ENCODE measurements around the gene NRL.

DNA sequence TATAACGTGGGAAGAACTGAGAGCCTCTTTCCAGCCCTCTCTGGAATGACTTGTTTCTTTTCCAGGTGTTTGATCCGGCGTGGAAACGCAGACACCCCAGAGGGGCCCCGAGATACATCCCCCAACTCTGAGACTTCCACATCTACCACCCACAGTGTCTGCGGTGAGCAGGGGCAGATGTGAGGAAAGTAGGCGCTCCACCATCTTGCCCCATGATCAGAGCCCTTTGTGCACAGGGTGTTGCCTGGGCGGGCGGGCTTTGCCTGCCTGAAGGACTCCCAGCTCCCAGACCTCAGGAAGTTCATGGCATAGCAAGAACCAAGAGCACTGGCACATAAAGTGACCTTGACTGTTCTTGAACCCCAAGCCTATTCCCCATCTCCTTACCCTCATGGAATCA lies 60.1 kb downstream of the NRL start:
- TF ChIP-seq, protein P1, sequence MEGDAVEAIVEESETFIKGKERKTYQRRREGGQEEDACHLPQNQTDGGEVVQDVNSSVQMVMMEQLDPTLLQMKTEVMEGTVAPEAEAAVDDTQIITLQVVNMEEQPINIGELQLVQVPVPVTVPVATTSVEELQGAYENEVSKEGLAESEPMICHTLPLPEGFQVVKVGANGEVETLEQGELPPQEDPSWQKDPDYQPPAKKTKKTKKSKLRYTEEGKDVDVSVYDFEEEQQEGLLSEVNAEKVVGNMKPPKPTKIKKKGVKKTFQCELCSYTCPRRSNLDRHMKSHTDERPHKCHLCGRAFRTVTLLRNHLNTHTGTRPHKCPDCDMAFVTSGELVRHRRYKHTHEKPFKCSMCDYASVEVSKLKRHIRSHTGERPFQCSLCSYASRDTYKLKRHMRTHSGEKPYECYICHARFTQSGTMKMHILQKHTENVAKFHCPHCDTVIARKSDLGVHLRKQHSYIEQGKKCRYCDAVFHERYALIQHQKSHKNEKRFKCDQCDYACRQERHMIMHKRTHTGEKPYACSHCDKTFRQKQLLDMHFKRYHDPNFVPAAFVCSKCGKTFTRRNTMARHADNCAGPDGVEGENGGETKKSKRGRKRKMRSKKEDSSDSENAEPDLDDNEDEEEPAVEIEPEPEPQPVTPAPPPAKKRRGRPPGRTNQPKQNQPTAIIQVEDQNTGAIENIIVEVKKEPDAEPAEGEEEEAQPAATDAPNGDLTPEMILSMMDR (optimal IDR thresholded peaks at IDR 0.05 in 1 of 3, IDR thresholded peaks at IDR 0.05 in 1 of 3, conservative IDR thresholded peaks at IDR 0.05 in 1 of 3; ENCODE audit: extremely low read depth in 1 of 3, insufficient read depth in 2 of 3, low read length in 3 of 3), result no peak
- no peak for TF ChIP-seq EZH2 (IDR thresholded peaks at IDR 0.05; ENCODE audit: low read length)

Data from keratinocyte (primary cell).